ENCODE measurements around the gene NTM.
A peak's percentile ranks its signal among the peaks of the same experiment; 100 is the strongest.

NTM gene

DNA sequence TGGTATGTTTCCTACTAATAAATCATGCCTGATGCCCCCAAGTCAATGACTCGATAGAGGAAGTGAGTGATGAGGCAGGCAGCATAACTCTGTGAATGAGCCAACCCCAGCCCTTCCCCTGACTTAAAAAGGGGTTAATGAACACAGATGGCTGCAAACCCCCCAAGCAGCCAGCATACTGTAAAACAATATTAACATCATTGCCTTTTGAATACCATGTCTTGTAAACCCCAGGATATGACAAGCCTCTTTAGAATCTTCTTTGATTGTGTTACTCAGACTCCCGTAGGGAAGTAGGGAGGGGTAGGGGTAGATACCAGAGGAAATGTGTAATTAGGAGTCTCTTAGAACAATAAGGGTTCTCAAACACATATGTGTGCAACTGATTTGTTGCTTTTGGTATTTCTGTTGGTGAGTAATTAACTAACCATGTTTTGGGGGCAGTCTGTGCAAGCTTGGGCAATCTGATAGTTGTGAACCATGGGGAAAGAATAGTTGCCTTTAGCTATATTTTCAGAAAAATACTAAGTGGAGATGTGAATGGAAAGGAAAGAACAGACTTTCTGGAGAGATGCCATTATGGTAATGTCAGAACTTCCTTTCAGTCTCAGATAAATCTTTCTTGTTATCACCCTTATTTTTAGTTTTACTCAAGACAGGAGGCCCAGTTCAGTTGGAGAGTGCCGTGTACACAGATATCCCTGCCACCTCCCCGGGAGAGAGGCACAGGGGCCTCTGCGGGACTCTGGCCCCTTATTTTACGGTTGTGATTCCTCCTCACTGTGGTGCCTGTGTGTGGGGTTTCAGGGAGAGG lies 701.8 kb downstream of the NTM start:
- DNase-seq (ENCODE audit: low read depth in 2 of 2): no peak

DNA sequence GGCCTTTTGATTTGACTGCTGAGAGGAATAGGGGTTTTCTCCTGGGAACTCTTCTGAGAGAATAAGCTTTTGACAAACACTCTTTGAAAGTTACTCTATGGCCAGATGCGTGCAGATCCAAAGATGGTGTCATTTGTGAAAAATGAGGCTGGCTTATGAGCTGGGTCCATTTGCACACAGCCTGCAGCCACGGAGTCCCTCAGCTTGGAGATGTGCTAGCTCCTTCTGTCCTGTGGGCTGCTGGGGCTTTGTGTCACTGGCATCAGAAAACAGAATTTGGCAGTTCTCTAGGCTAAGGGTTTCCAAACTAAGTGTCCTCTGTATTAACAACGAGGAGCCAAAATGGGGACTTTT lies 702.4 kb downstream of the NTM start:
- no peak for DNase-seq (ENCODE audit: low read depth in 2 of 2)

GRCh38 chr11:132073787-132074186 lies 703.4 kb downstream of the NTM start:
- no peak for DNase-seq (ENCODE audit: low read depth in 2 of 2)

DNA sequence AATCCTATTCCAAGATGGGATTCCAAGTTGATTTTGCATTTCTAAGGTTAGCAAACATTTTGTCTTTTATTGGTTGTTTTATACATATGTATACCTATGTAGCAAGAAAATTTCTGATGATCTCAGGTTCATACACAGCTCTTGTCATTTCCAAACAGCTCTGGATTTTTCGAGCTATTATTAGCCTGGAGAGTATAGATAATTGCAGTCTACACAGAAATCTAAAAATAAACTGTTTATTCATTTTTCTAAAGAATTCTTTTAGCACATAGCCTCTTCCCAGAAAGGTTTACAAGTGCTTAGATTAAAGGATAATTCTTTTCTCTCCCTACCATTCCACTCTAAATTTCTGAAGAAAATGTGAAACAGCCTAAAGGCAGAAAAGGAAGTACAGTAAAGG lies 705.0 kb downstream of the NTM start:
- DNase-seq (ENCODE audit: low read depth in 2 of 2): no peak

DNA sequence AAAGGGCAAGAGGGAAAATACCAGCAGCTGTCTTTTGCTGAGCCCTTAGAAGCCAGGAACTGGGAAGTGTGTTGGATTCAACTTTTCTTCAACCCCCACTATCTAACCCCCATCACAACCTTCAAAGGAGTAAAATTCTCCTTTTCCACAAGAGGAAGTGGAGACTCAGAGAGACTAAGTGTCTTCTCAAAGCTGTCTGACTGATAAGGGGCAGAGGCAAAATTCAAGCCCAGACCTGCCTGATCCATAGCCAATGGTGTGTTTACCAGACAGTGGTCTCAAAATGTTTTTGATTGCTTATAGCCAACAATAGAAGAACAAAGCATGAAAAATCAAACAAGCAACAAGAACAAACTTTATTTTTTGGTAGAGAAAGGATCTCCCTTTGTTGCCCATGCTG lies 707.0 kb downstream of the NTM start:
- no peak for DNase-seq (ENCODE audit: low read depth in 2 of 2)

DNA sequence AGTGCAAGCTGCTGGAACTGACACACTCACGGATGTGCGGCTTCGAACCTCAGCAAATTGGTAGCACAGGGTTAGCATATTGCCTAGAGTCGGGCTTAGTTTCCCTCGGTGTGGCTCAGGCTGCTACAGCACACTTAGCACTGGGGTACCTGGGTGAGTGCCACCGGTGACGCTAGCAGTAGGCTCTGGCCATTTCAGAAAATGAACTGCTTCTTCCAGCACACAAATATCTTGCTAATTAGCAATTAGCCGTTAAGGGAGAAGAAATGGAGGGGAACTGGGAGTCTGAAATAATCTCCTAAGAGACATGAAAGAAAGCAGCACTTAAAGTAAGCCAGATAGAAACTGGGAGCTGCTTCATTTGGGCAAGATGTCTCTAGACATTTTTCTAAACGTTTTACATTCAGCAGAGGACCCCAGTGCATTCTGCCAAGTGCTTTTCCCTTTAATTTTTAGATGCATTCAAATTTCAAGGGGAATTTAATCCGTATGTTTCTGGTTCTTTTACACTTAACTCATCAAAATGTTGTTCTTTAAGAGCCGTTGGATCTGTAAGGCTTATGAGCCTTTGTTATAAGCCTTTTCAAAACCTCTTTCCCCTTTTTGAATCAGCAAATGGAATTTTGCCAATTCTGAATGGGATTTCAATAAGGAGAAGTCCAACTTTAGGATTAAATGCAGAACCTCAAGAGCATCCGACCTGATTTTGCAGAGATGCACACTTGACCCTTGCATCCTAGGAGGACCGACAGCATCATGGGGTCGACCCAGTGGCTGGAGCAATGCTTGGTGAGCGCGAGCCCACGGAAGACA lies 708.1 kb downstream of the NTM start:
- DNase-seq (ENCODE audit: low read depth in 2 of 2): no peak

DNA sequence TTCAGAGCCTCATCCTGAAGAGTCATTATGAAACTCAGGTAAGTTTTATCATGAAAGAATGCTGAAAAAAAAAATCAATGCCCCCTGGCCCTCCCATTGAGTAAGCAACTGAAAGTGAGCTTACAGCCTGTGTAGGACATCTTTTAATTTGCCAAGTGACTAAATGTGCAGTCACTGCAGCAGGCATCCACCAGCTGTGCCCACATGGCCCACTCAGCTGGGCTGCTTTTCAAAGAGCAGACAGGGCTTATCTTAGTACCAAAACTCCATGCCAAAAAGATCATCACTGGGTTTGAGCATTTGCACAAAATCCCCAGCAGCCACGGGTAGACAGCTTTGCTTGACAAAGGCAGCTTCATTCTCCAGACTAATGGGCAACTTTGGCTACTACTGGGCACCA lies 709.7 kb downstream of the NTM start:
- no peak for DNase-seq (ENCODE audit: low read depth in 2 of 2)

DNA sequence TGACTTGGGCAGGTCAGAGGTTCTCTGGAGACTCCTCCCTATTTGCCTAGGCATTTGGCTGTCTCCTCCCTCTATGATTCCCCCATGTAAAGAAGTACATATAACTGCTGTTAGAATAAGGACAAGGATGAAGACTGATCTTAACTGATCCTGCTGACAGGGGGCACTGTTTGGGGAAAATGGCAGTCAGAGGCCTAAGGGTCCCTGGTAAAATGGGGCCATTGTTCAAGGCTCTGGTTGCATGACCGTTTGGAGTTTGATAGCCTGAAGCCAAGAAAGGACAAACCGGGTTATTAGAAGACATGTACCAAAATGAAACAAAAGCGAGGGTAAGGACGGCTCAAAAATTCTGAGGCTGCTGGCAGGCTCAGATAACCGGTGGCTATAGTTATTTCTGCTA lies 712.2 kb downstream of the NTM start:
- DNase-seq (ENCODE audit: low read depth in 2 of 2): no peak

- DNase-seq (ENCODE audit: low read depth in 2 of 2): no peak
Observed at GRCh38 chr11:132084433-132084832, 714.0 kb downstream of the NTM start.

GRCh38 chr11:132087148-132087547 lies 716.7 kb downstream of the NTM start:
- DNase-seq (ENCODE audit: low read depth in 2 of 2): no peak

- DNase-seq (ENCODE audit: low read depth in 2 of 2): no peak
Observed at GRCh38 chr11:132088551-132088950, 718.1 kb downstream of the NTM start.

DNA sequence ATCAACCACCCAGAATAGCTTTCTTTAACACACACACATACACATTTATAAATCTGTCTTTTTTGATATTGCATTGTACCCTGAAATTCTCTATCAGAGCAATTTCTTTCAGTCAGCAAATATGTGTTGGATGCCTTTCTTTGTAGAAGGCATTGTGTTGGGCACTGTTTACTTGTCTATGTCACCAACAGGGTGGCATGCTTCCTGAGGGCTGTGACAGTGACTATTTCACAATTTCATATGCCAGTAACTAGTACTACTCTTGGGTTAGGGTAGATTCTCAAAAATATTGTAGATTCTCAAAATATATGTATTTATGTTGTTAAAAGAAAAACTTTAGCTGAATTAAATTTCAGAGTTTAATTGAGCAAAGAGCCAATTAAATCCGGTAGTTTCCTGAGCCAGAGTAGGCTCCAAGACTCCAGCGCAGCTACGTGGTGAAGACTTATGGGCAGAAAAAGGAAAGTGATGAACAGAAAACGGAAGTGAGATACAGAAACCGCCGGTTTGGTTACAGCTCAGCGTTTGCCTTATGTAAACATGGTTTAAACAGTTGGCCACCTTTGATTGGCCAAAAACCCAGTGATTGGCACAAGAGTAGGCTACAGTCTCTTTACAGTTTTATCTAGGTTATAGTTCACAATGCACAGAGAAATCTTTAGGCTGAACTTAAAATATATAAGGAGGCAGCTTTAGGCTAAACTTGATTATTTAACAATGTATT lies 723.3 kb downstream of the NTM start:
- no peak for DNase-seq (ENCODE audit: low read depth in 2 of 2)

- DNase-seq (ENCODE audit: low read depth in 2 of 2): no peak
Observed at GRCh38 chr11:132094598-132094997, 724.2 kb downstream of the NTM start.

DNA sequence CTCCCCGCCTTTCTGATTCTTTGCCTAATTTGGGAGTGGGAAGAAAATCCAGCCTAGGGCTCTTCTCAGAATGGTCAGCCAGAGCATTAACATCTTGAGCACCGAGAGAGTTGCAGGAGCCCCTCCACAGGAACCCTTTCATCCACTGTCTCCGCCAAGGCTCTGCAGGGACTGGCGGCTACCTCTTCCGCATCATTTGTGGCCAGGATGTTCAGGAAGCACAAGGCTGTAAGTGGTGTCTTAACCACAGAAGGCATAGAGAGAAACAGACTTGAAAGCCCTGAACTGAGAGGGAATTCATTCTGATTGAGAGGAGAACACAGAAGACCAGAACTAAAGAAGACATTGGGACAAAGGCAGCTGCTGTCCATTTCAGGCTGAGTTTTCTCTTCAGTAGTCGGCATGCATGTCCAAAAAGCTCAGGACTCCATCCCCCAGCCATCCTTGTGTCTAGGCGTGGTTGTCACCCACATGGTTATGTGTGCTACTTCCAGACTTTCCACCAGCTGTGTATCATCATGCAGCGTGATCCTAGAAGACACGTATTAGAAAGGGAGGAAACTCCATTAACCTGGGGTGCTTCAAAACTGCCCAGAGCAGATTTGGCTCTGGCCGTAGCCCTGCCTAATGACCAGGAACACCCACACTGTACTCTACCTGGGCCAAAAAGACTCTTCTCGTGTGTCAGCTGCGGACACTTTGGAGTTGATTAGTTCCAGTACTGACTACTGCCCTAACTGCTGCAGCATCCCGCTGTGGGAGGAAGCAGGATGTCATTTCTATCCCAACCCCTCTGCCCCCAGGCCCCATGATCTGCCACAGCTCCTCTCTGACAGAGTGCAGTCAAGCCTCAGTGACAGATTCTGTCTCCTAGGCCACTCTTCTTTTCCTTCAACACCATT lies 725.1 kb downstream of the NTM start:
- DNase-seq (ENCODE audit: low read depth in 2 of 2): no peak

GRCh38 chr11:132096132-132096825 lies 725.9 kb downstream of the NTM start:
- DNase-seq (ENCODE audit: low read depth in 2 of 2): no peak

- peak in 1 of 2 donors; percentile 1 for DNase-seq (ENCODE audit: low read depth in 2 of 2)
Observed at GRCh38 chr11:132099692-132100091, 729.3 kb downstream of the NTM start.

DNA sequence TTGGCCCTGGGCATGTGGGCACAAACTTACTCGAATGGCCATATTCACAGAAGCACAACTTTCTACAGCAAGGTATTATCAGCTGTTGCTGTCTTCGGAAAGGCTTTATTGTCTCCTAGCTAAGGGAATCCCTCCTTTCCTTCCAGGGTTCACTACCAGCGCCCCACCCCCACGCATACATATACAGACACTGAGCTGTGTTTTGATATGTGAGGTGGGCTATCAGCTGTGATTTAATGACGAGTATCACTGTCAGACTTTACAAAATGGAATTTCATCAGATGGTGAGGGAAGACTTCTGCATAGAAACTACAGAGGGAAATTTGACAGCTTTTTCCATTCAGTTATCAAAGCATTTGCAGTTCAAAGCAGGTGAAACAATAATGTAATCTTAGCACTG lies 730.2 kb downstream of the NTM start:
- no peak for DNase-seq (ENCODE audit: low read depth in 2 of 2)

DNA sequence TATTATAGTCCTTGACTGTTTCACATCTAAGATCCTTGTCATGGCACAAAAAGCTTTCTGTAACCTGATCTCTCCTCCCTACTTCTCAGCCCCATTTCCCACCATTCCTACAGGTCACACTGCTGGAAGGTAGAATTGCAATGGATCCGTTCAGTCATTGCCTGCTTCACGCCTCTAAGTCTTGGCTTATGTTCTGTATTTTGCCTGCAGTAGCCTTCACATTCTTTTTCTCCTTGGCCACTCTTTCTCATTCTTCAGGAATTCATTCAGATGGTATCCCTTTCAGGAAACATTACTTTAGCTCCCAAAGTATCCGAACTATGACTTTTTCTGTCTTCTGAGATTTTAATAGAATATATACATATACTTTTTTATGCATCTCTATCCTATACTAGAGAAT lies 731.5 kb downstream of the NTM start:
- no peak for DNase-seq (ENCODE audit: low read depth in 2 of 2)

GRCh38 chr11:132103021-132103420 lies 732.6 kb downstream of the NTM start:
- DNase-seq (ENCODE audit: low read depth in 2 of 2): no peak

DNA sequence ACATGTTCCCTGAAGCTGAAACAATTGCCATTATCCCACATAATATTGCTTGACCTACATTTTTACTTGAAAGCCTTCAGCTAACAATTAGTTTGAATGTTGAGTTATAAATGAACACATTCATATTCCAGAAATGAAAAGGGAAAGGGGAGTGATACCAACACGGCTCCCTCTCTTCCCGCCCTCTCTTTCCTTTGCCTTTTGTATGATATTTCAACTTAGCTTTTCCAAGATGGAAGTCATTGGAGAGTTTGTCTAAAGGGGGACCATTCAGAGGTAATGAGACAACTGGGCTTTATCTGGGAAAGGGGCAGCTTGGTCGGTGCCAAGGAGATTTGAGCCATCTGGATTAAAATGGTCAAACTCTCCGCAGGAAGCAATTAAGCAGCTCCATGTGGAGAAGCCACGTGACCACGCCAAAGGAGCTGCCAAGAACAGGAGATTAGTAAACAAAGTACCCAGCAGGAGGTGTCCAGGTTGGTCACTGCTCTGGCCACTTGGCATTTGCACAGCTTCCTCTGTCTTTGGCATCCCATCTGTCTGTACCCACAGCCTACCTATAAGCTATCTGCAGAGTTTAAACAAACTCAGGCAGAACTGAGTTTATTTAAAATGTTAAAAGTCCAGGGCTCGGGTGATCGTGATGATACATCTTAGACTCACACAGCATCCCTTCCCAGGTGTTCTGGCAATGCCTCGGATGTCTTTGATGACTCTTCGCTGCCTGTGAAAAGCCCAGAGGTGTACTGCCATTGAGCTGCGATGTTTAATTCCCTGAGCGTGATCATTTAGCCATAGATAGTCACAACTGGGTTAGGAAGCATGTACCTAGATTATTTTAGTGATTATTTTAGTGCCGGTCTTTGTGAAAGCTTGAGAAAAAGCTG lies 735.9 kb downstream of the NTM start:
- no peak for DNase-seq (ENCODE audit: low read depth in 2 of 2)
